T-helper 22 cell (primary cell): ENCODE measurements around the gene SLCO2B1.

Experiments
- DNase-seq: peaks from one replicate; pipeline ENCODE4 v3.0.0-alpha.2; 2020; ENCODE audit warnings: low read depth

SLCO2B1 gene

GRCh38 chr11:75248924-75249256 lies 98.0 kb downstream of the SLCO2B1 start:
- DNase-seq, result no peak

- no peak for DNase-seq
These were observed 98.8 kb downstream of the SLCO2B1 start for GRCh38 chr11:75249704-75250103.

DNA sequence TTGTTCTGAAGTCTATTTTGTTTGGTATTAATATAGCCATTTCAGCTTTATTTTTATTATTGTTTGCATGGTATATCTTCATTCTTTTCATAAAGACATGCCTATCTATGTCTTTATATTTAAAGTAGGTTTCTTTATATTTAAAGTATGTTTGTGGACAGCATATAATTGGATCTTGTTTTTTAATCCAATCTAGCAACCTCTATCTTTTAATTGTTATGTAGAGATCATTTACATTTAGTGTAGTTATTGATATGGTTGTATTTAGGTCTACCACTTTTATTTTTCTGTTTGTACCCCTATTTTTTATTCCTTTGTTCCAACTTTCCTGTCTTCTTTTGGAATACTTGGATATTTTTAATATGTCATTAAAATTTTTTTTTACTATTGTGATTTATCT lies 103.4 kb downstream of the SLCO2B1 start:
- DNase-seq, result no peak
